ENCODE results near the gene NOC3L. TPM values are rescaled to one million over a fixed set of nuclear protein-coding genes. Genes with fewer than 3 reads are reported as not detected.

Gene NOC3L
- polyA plus RNA-seq, 1 donor (not counting 4 experiments of a cell fraction or from before 2014, with no cell fraction given) = 16.3 TPM

DNA sequence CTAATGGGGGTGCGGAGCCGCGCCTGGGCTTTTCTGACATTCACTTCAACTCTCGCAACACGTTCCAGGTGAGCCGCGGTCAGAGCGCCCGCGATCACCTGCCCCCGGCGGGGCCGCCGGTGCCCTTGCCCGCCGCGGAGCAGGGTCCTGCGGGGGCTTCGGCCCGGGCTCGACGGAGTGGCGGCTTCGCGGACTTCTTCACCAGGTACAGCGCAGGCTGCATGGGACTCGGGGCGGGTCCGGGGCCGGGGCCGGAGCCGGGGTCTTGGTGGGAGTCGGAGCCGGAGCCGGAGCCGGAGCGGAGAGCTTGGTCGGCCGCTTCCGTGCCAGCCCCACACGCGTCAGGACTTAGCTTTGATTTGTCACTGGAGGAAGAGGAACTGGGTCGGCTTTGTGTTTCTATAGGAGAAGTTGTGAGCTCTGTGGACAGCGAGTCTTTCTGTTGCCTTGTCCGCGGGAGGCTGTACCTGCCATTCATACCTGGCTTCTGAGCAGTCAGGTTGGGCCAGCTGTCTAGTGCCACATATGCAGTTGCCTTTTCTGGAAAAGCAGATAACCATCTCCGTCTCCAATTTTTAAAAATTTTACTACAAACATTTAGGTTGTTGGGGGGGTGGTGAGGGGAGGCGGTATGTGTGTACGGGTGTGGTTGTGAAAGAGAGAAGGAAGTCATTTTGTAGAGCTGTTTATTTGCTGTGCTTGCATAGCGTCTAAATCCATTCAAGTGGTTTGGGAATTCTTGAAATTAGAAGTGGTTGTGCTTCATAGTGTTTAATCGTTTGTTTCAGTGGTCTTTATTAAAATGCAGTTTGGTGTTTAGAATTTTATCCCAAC is 40.9 kb upstream of the NOC3L start:
- peak; percentile 64 for FAIRE-seq
- H3K27me3 ChIP-seq (ENCODE audit: control insufficient read depth, extremely low read depth, insufficient read depth, low read length) = no peaks in the 10 kb centered on the region
- H3K4me1 ChIP-seq (ENCODE audit: control insufficient read depth, extremely low read depth, insufficient read depth, low read length) = peaks cover 12% of the 10 kb centered on the region
- no peaks in the 10 kb centered on the region for H3K9me1 ChIP-seq (ENCODE audit: control insufficient read depth, extremely low read depth, insufficient read depth, low read length)
- no peak for TF ChIP-seq EZH2 (IDR thresholded peaks at IDR 0.05; ENCODE audit: low read length)
- TF ChIP-seq, protein P1, sequence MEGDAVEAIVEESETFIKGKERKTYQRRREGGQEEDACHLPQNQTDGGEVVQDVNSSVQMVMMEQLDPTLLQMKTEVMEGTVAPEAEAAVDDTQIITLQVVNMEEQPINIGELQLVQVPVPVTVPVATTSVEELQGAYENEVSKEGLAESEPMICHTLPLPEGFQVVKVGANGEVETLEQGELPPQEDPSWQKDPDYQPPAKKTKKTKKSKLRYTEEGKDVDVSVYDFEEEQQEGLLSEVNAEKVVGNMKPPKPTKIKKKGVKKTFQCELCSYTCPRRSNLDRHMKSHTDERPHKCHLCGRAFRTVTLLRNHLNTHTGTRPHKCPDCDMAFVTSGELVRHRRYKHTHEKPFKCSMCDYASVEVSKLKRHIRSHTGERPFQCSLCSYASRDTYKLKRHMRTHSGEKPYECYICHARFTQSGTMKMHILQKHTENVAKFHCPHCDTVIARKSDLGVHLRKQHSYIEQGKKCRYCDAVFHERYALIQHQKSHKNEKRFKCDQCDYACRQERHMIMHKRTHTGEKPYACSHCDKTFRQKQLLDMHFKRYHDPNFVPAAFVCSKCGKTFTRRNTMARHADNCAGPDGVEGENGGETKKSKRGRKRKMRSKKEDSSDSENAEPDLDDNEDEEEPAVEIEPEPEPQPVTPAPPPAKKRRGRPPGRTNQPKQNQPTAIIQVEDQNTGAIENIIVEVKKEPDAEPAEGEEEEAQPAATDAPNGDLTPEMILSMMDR (optimal IDR thresholded peaks at IDR 0.05 in 1 of 3, IDR thresholded peaks at IDR 0.05 in 1 of 3, conservative IDR thresholded peaks at IDR 0.05 in 1 of 3; ENCODE audit: extremely low read depth in 1 of 3, insufficient read depth in 2 of 3, low read length in 3 of 3) = no peak
- H4K20me1 ChIP-seq (ENCODE audit: control insufficient read depth, extremely low read depth, insufficient read depth, low read length) = no peaks in the 10 kb centered on the region
- H3K9ac ChIP-seq (ENCODE audit: control insufficient read depth, extremely low read depth, insufficient read depth, low read length) = peak overlapping the region; percentile 79
- peaks cover 46% of the 10 kb centered on the region for H3K79me2 ChIP-seq (ENCODE audit: control insufficient read depth, insufficient read depth, low read length)
- H3K4me3 ChIP-seq (ENCODE audit: control insufficient read depth in 2 of 3, extremely low read depth in 1 of 3, insufficient read depth in 2 of 3, low read depth in 1 of 3, low read length in 3 of 3) = peak overlapping the region; percentile 82 to 92 (median 86)
- H3K27ac ChIP-seq (ENCODE audit: control insufficient read depth, insufficient read depth, low read length) = peak overlapping the region; percentile 71
- no peaks in the 10 kb centered on the region for H3K36me3 ChIP-seq (ENCODE audit: control insufficient read depth in 2 of 2, extremely low read depth in 1 of 2, insufficient read depth in 2 of 2, low read length in 2 of 2)
- dilution Hi-C loops (cut with MboI; ENCODE audit: extremely low pct_ligation_motif_present, low sequenced_read_pairs) = no loop called here
- peak overlapping the region; percentile 86 for H2AFZ ChIP-seq (ENCODE audit: control insufficient read depth, low read length)
- no peaks in the 10 kb centered on the region for H3K9me3 ChIP-seq (ENCODE audit: control insufficient read depth, low read depth, low read length)
- DNase-seq (ENCODE audit: low read depth, low spot score) = no peak
- H3K4me2 ChIP-seq (ENCODE audit: control insufficient read depth, extremely low read depth, insufficient read depth, low read depth, low read length) = peak overlapping the region; percentile 90

DNA sequence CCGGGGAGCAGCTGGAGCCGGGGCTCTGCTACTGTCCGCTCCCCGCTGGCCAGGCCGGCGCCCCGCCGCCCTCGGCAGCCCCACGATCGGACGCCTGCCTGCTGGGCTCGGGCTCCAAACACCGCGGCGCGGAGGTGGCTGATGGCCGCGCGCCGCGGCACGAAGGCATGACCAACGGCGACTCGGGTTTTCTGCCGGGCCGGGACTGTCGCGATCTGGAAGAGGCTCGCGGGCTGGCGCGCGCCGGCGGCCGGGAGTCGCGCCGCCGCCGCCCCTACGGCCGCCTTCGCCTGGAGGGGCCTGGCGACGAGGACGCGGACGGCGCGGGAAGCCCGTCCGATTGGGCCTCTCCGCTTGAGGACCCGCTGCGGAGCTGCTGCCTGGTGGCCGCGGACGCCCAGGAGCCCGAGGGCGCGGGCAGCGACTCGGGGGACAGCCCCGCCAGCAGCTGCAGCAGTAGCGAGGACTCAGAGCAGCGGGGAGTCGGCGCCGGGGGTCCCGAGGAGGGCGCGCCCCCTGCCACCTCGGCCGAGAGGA is 40.2 kb upstream of the NOC3L start:
- no peak for FAIRE-seq
- Histone ChIP-seq H3K79me2 (ENCODE audit: control insufficient read depth, insufficient read depth, low read length) (peaks cover 41% of the 10 kb centered on the region), H3K9me1 (ENCODE audit: control insufficient read depth, extremely low read depth, insufficient read depth, low read length) (no peaks in the 10 kb centered on the region), H4K20me1 (ENCODE audit: control insufficient read depth, extremely low read depth, insufficient read depth, low read length) (no peaks in the 10 kb centered on the region), H3K4me3 (ENCODE audit: control insufficient read depth in 2 of 3, extremely low read depth in 1 of 3, insufficient read depth in 2 of 3, low read depth in 1 of 3, low read length in 3 of 3) (peak overlapping the region; percentile 82 to 92 (median 86)), H3K27ac (ENCODE audit: control insufficient read depth, insufficient read depth, low read length) (peak overlapping the region; percentile 71), H3K27me3 (ENCODE audit: control insufficient read depth, extremely low read depth, insufficient read depth, low read length) (no peaks in the 10 kb centered on the region), H3K36me3 (ENCODE audit: control insufficient read depth in 2 of 2, extremely low read depth in 1 of 2, insufficient read depth in 2 of 2, low read length in 2 of 2) (no peaks in the 10 kb centered on the region), H3K9me3 (ENCODE audit: control insufficient read depth, low read depth, low read length) (no peaks in the 10 kb centered on the region), H2AFZ (ENCODE audit: control insufficient read depth, low read length) (peak overlapping the region; percentile 93), H3K4me1 (ENCODE audit: control insufficient read depth, extremely low read depth, insufficient read depth, low read length) (peaks cover 12% of the 10 kb centered on the region), H3K4me2 (ENCODE audit: control insufficient read depth, extremely low read depth, insufficient read depth, low read depth, low read length) (peak overlapping the region; percentile 90), H3K9ac (ENCODE audit: control insufficient read depth, extremely low read depth, insufficient read depth, low read length) (peak overlapping the region; percentile 79)
- no peak for DNase-seq (ENCODE audit: low read depth, low spot score)
- dilution Hi-C loops (cut with MboI; ENCODE audit: extremely low pct_ligation_motif_present, low sequenced_read_pairs) = no loop called here
- no peak for TF ChIP-seq EZH2 (IDR thresholded peaks at IDR 0.05; ENCODE audit: low read length)
- TF ChIP-seq, protein P1 (optimal IDR thresholded peaks at IDR 0.05 in 1 of 3, IDR thresholded peaks at IDR 0.05 in 1 of 3, conservative IDR thresholded peaks at IDR 0.05 in 1 of 3; ENCODE audit: extremely low read depth in 1 of 3, insufficient read depth in 2 of 3, low read length in 3 of 3) = no peak
